Fibroblast of the aortic adventitia (primary cell): ENCODE measurements around the gene DACT2. TPM values are rescaled to one million over a fixed set of nuclear protein-coding genes. Genes with fewer than 3 reads are reported as not detected.
"Not testable (repeated sequence)": the region's sequence is repeated elsewhere in the genome, so short reads cannot be mapped to it uniquely, and the experiment has no call there.

ENCODE experiments used
- DNase-seq: peaks from one replicate; pipeline ENCODE4 v3.0.0-alpha.2; 2010; ENCODE audit warnings: low read depth
- H3K4me3 ChIP-seq: 2 replicates; pipeline ENCODE4 v1.5.1; 2011; ENCODE audit warnings: low read depth, mild to moderate bottlenecking, control low read depth, low read length, moderate library complexity
- CTCF ChIP-seq: IDR thresholded peaks from 2 replicates; pipeline ENCODE4 v1.5.1; 2011; ENCODE audit warnings: mild to moderate bottlenecking, low read length, control low read depth, inconsistent platforms; ENCODE audit not compliant: insufficient read depth
- total RNA-seq: library from RNA; depleted of rRNA; stranded (reverse); fragments of >200 nt; gene quantifications from 2 replicates; pipeline ENCODE4 v1.2.3, GENCODE V29; 2012; ENCODE audit warnings: low replicate concordance

DACT2 gene
- total RNA-seq, 1 donor = 0.27 TPM

- no peak for TF ChIP-seq CTCF
- DNase-seq = no peak
- H3K4me3 ChIP-seq = no peak overlapping the region
Measured at GRCh38 chr6:168358842-168359420, 39.4 kb upstream of the DACT2 start.

- not testable (repeated sequence) for DNase-seq, H3K4me3 ChIP-seq
Measured at GRCh38 chr6:168356872-168357271, 37.3 kb upstream of the DACT2 start.

GRCh38 chr6:168355716-168356522 lies 36.3 kb upstream of the DACT2 start:
- DNase-seq = peak; percentile 50
- peak; percentile 72 for TF ChIP-seq CTCF
- no peak overlapping the region for H3K4me3 ChIP-seq

- H3K4me3 ChIP-seq = no peak overlapping the region
- no peak for TF ChIP-seq CTCF
- no peak for DNase-seq
Measured at GRCh38 chr6:168354338-168354737, 34.8 kb upstream of the DACT2 start.

GRCh38 chr6:168353041-168353440 lies 33.5 kb upstream of the DACT2 start:
- DNase-seq = no peak
- TF ChIP-seq CTCF = no peak

GRCh38 chr6:168352096-168352495 lies 32.5 kb upstream of the DACT2 start:
- DNase-seq = no peak
- no peak for TF ChIP-seq CTCF

More at GRCh38 chr6:168353041-168353440, 33.5 kb upstream of the DACT2 start:
- H3K4me3 ChIP-seq = no peak overlapping the region

GRCh38 chr6:168349718-168350210 lies 30.2 kb upstream of the DACT2 start:
- TF ChIP-seq CTCF = no peak
- no peak overlapping the region for H3K4me3 ChIP-seq
- DNase-seq = no peak

More at GRCh38 chr6:168352096-168352495, 32.5 kb upstream of the DACT2 start:
- H3K4me3 ChIP-seq = no peak overlapping the region
